Endodermal cell (in vitro differentiated cells): ENCODE data around the gene LYRM4. TPM values are rescaled to one million over a fixed set of nuclear protein-coding genes. Genes with fewer than 3 reads are reported as not detected.

Experiments used
- DNase-seq: peaks from one replicate; pipeline ENCODE4 v3.0.0-alpha.2; 2017
- H3K27ac ChIP-seq: 2 replicates; pipeline ENCODE4 v1.5.1; 2013; ENCODE audit warnings: mild to moderate bottlenecking, low read depth, low read length, moderate library complexity
- H3K27me3 ChIP-seq: 2 replicates; pipeline ENCODE4 v1.6.1; 2013; ENCODE audit warnings: mild to moderate bottlenecking, low read length, moderate library complexity; ENCODE audit not compliant: insufficient read depth, control insufficient read depth, poor library complexity, severe bottlenecking
- H3K36me3 ChIP-seq: 2 replicates; pipeline ENCODE4 v1.7.0; 2013; ENCODE audit warnings: mild to moderate bottlenecking, low read length, moderate library complexity; ENCODE audit not compliant: control insufficient read depth, insufficient read depth
- H3K4me1 ChIP-seq: one replicate; pipeline ENCODE4 v1.7.0; 2013; ENCODE audit warnings: low read length; ENCODE audit not compliant: control insufficient read depth, insufficient read depth
- H3K4me3 ChIP-seq: 2 replicates; pipeline ENCODE4 v1.5.1; 2013; ENCODE audit warnings: mild to moderate bottlenecking, low read length, moderate library complexity
- H3K9ac ChIP-seq: 2 replicates; pipeline ENCODE4 v1.6.1; 2013; ENCODE audit warnings: mild to moderate bottlenecking, low read length, moderate library complexity; ENCODE audit not compliant: poor library complexity, severe bottlenecking; ENCODE audit errors: extremely low read depth
- H3K9me3 ChIP-seq: 2 replicates; pipeline ENCODE4 v1.6.1; 2013; ENCODE audit warnings: mild to moderate bottlenecking, low read length, moderate library complexity; ENCODE audit not compliant: control insufficient read depth
- H3K27ac Mint-ChIP-seq: 2 replicates; pipeline ENCODE4 v1.8.0; 2020; ENCODE audit warnings: mixed read lengths
- H3K27me3 Mint-ChIP-seq: 2 replicates; pipeline ENCODE4 v1.8.0; 2021; ENCODE audit warnings: mild to moderate bottlenecking, mixed read lengths; ENCODE audit not compliant: insufficient read depth
- H3K36me3 Mint-ChIP-seq: 2 replicates; pipeline ENCODE4 v1.8.0; 2020; ENCODE audit warnings: low read depth, mixed read lengths
- H3K4me1 Mint-ChIP-seq: 2 replicates; pipeline ENCODE4 v1.8.0; 2020; ENCODE audit warnings: mixed read lengths
- H3K4me3 Mint-ChIP-seq: 2 replicates; pipeline ENCODE4 v1.8.0; 2020; ENCODE audit warnings: mild to moderate bottlenecking, moderate library complexity, mixed read lengths
- H3K9me3 Mint-ChIP-seq: 2 replicates; pipeline ENCODE4 v1.8.0; 2020; ENCODE audit warnings: mild to moderate bottlenecking, mixed read lengths
- CTCF ChIP-seq: fragments of 200-600 bp; sonication (generic); conservative IDR thresholded peaks from 2 replicates; pipeline ENCODE4 v1.5.0; 2021; ENCODE audit warnings: antibody characterized with exemption, mild to moderate bottlenecking
- WGBS, 2 experiments: methylation state at CpG; one replicate each; pipeline versions ENCODE4 v1.1.5 to v1.1.7; 2013; ENCODE audit warnings: missing lambda C conversion rate in 2 of 2, mixed read lengths in 1 of 2; ENCODE audit not compliant: insufficient coverage in 1 of 2, insufficient read length in 1 of 2; 5-methylcytosine and 5-hydroxymethylcytosine counted together
- total RNA-seq, 2 donors: library from RNA; stranded (reverse); fragmentation: NEBNext Ultra II Directional in 1 of 2; extraction: Animal tissue kit (Norgen Biotek cat#: 25700) in 1 of 2; gene quantifications; 2 replicates in 1 of 2; 3 replicates in 1 of 2; pipeline ENCODE4 v1.2.1, GENCODE V29; 2021

Gene LYRM4
- total RNA-seq, 2 donors from 2014 or later, result 32.1 to 44.3 TPM

- H3K4me1 Mint-ChIP-seq, result peaks cover 31% of the 10 kb centered on the region
- no peak overlapping the region for H3K9ac ChIP-seq
- no peak overlapping the region for H3K27ac ChIP-seq
- H3K9me3 Mint-ChIP-seq, result peaks cover 5% of the 10 kb centered on the region
- H3K36me3 Mint-ChIP-seq, result peaks cover 21% of the 10 kb centered on the region
- WGBS, 2 experiments, result 95 to 97% methylated on average over 3 to 9 of the region's 9 CpGs
- TF ChIP-seq CTCF, result no peak
- no peak overlapping the region for H3K4me3 ChIP-seq
- peaks cover 16% of the 10 kb centered on the region for H3K4me1 ChIP-seq
- H3K27me3 ChIP-seq, result no peaks in the 10 kb centered on the region
- no peak for DNase-seq
- H3K27ac Mint-ChIP-seq, result no peak overlapping the region
- H3K27me3 Mint-ChIP-seq, result no peaks in the 10 kb centered on the region
- H3K9me3 ChIP-seq, result peaks cover 9% of the 10 kb centered on the region
- peaks cover 15% of the 10 kb centered on the region for H3K36me3 ChIP-seq
- H3K4me3 Mint-ChIP-seq, result no peak overlapping the region
Observed at GRCh38 chr6:5248302-5249098, 12.2 kb downstream of the LYRM4 start.

- peaks cover 9% of the 10 kb centered on the region for H3K9me3 ChIP-seq
- no peak overlapping the region for H3K9ac ChIP-seq
- peaks cover 8% of the 10 kb centered on the region for H3K36me3 ChIP-seq
- Mint-ChIP-seq H3K9me3 (peaks cover 5% of the 10 kb centered on the region), H3K27ac (no peak overlapping the region), H3K4me3 (no peak overlapping the region), H3K27me3 (no peaks in the 10 kb centered on the region), H3K4me1 (peaks cover 31% of the 10 kb centered on the region), H3K36me3 (peaks cover 15% of the 10 kb centered on the region)
- DNase-seq, result no peak
- no peak for TF ChIP-seq CTCF
- no peak overlapping the region for H3K27ac ChIP-seq
- WGBS, 2 experiments, result 90 to 97% methylated on average over 2 of the region's 2 CpGs
- no peaks in the 10 kb centered on the region for H3K27me3 ChIP-seq
- H3K4me3 ChIP-seq, result no peak overlapping the region
- H3K4me1 ChIP-seq, result peaks cover 16% of the 10 kb centered on the region
Observed at GRCh38 chr6:5247201-5247600, 13.5 kb downstream of the LYRM4 start.

GRCh38 chr6:5246141-5247097 lies 14.3 kb downstream of the LYRM4 start:
- Histone ChIP-seq H3K27me3 (no peaks in the 10 kb centered on the region), H3K4me1 (peaks cover 16% of the 10 kb centered on the region), H3K27ac (no peak overlapping the region), H3K9ac (no peak overlapping the region), H3K4me3 (no peak overlapping the region), H3K36me3 (peaks cover 8% of the 10 kb centered on the region), H3K9me3 (peaks cover 5% of the 10 kb centered on the region)
- peaks cover 33% of the 10 kb centered on the region for H3K4me1 Mint-ChIP-seq
- DNase-seq, result no peak
- peaks cover 11% of the 10 kb centered on the region for H3K36me3 Mint-ChIP-seq
- 92 to 95% methylated on average over 10 to 13 of the region's 13 CpGs for WGBS, 2 experiments
- H3K9me3 Mint-ChIP-seq, result peaks cover 3% of the 10 kb centered on the region
- H3K27me3 Mint-ChIP-seq, result no peaks in the 10 kb centered on the region
- TF ChIP-seq CTCF, result no peak
- no peak overlapping the region for H3K27ac Mint-ChIP-seq
- no peak overlapping the region for H3K4me3 Mint-ChIP-seq
